ENCODE data around the gene RGS9BP.
"Not testable (repeated sequence)": the region's sequence is repeated elsewhere in the genome, so short reads cannot be mapped to it uniquely, and the experiment has no call there.

Gene RGS9BP

DNA sequence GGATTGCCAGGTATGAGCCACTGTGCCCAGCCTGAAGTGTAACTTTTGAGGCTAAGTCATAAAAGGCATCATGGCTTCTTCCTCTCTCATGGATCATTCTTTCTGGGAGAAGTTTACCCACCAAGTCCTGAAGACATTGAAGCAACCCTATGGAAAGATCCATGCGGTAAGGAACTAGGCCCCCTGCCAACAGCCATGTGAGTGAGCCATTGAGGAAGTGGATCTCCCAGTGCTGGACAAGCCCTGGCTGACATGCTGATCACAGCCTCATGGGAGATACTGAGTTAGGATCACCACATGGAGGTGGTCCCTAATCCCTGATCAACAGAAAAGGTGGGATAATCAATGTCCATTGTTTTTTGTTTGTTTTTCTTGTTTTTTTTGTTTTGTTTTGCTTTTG lies 12.7 kb downstream of the RGS9BP start:
- no peak overlapping the region for H3K4me3 ChIP-seq (ENCODE audit: low read depth, low read length)

GRCh38 chr19:32691291-32691951 lies 15.8 kb downstream of the RGS9BP start, which contains the start of gene NUDT19:
TSS of gene NUDT19 (plus strand) at chr19:32691821. CDS start at chr19:32691961, 140 bp downstream.
- peak within 1 kb of the TSS; percentile 60 for H3K4me3 ChIP-seq (ENCODE audit: low read depth, low read length)
- no peak for TF ChIP-seq CTCF (IDR thresholded peaks at IDR 0.05; ENCODE audit: borderline replicate concordance, insufficient read depth, low read depth, low read length)

More for the DNA sequence above, 12.7 kb downstream of the RGS9BP start:
- no peak for TF ChIP-seq CTCF (IDR thresholded peaks at IDR 0.05; ENCODE audit: borderline replicate concordance, insufficient read depth, low read depth, low read length)

- no peak for TF ChIP-seq CTCF (IDR thresholded peaks at IDR 0.05; ENCODE audit: borderline replicate concordance, insufficient read depth, low read depth, low read length)
Measured at GRCh38 chr19:32691952-32692726, 16.5 kb downstream of the RGS9BP start.

DNA sequence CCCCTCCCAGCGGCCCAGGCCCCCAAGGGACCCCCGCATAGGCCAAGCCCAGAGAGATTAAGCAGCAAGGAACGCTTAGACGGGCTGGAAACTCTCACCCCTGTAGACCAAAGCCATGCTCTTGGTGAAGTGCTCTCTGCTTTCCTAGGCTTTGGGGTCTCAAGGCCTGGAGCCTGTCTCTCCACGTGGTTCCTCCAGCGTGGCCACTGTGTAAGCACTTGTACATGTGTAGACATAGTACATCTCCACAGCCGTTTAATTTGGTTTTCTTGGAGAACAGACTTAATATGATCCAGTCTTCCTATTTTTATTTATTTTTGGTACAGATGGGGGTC lies 17.0 kb downstream of the RGS9BP start:
- H3K4me3 ChIP-seq (ENCODE audit: low read depth, low read length) = peak overlapping the region; percentile 60
- TF ChIP-seq CTCF (IDR thresholded peaks at IDR 0.05; ENCODE audit: borderline replicate concordance, insufficient read depth, low read depth, low read length) = no peak

More at GRCh38 chr19:32691952-32692726, 16.5 kb downstream of the RGS9BP start:
- H3K4me3 ChIP-seq (ENCODE audit: low read depth, low read length) = peak overlapping the region; percentile 60

- peak overlapping the region; percentile 60 for H3K4me3 ChIP-seq (ENCODE audit: low read depth, low read length)
Measured at GRCh38 chr19:32693151-32694108, 17.8 kb downstream of the RGS9BP start.

DNA sequence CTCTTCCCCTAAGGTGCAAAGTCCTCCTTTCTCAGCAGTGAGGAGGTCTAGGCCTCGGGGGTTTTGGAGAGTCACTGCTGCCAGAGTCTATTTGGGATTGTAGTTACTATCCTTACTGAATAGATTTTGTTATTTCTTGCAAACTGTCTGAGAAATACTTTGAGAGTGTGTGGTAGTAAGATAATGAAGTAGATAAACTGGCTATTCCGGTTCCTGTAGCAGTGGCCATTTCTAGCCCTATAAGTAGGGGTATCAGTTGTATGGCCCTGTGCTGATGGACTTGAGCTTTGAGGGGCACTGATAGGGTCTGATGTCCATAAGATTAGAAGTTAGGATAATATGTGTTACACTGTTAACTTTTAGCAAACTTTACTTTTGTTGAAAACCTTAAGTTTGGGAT lies 18.7 kb downstream of the RGS9BP start:
- not testable (repeated sequence) for H3K4me3 ChIP-seq (ENCODE audit: low read depth, low read length)

DNA sequence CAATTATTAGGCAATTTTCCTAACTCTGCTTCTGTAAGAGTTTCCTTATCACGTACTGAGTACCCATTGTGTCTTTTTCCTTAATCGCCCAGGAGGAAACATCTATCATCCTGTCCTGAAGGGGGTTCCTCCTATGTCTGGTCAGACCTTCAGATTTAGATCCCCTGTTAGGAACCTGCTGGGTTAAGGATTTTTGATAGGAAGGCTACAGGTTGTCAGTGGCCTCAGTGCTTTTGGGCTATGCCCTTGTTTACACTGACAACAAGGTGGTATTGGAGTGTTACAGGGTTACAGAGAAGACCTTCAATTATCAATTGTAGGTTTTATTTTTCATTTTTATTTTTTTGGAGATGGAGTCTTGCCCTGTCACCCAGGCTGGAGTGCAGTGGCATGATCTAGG lies 19.2 kb downstream of the RGS9BP start:
- not testable (repeated sequence) for H3K4me3 ChIP-seq (ENCODE audit: low read depth, low read length)

DNA sequence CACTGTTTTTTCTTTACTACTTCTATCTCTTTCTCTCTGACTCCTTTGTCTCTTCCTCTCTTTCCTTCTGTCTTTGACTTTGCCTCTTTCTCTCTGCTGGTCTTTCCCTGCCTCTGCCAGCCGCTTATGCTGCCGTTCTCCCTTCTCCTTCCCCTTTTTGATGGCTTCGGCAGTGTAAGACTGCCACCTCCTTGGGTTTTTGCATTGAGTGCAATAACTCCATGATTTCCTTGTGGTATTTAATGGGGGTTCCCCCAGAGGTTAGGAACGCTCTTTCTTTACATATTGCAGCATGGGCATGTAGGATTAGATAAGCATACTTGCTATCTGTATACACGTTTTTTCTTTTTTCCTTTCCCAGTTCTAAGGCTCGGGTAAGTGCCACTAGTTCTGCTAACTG lies 19.9 kb downstream of the RGS9BP start:
- H3K4me3 ChIP-seq (ENCODE audit: low read depth, low read length) = not testable (repeated sequence)

DNA sequence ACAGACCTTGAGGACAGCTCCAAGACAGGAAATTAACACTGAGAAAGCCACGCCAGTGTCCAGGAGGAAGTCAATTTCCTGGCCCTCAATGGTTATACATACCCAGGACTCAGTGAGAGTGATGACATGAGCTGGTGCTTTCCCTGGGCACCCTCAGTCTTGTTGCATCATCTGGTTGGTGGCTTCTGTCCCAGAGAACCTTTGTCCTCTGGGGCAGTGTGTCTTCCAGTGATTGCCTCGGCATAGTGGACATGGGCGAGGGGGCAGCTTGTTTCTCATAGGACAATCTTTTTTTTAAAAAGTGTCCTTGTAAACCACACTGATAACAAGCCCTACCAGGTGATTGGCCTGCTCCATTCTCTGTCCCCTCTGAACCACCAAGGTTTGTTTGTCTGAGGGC lies 21.1 kb downstream of the RGS9BP start:
- H3K4me3 ChIP-seq (ENCODE audit: low read depth, low read length) = not testable (repeated sequence)

DNA sequence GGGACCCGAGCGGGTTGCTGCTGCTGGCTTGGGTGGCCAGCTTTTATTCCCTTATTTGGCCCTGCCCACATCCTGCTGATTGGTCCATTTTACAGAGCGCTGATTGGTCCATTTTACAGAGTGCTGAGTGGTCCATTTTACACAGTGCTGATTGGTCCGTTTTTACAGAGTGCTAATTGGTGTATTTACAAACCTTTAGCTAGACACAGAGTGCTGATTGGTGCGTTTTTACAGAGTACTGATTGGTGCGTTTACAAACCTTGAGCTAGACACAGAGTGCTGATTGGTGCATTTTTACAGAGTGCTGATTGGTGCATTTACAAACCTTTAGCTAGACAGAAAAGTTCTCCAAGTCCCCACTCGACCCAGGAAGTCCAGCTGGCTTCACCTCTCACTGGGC lies 24.5 kb downstream of the RGS9BP start:
- H3K4me3 ChIP-seq (ENCODE audit: low read depth, low read length) = not testable (repeated sequence)
